Measurements from ENCODE around the gene NCOA5.

DNA sequence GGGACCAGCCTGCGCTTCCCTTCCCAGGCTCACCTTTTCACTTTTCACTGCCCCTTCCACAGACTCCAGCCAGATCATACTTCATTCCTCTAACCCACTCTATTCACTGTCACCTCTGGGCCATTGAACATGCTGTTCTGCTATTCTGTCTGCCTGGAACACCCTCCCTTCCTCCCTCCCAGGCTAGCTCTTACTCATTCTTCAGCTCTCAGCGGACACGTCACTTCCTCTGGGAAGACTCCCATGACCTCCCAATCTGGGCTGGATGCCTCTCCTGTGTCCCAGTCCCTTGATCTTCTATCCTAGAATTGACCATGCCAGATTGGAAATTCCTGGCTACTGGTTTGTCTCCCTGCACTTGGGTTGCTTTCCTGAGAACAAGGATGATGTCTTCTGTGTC is 55.7 kb downstream of the NCOA5 start:
- no peak for TF ChIP-seq CTCF (IDR thresholded peaks at IDR 0.05)
- TF ChIP-seq ZNF219 (CRISPR knock-in tag; IDR thresholded peaks at IDR 0.05; ENCODE audit: borderline replicate concordance), result no peak
